ENCODE results near the gene RASAL2. TPM values are rescaled to one million over a fixed set of nuclear protein-coding genes. Genes with fewer than 3 reads are reported as not detected.

Gene RASAL2
- total and polyA plus RNA-seq, 5 experiments from 2014 or later = not detected

- Mint-ChIP-seq H3K36me3 (no peaks in the 10 kb centered on the region), H3K27ac (no peak overlapping the region), H3K4me1 (no peaks in the 10 kb centered on the region), H3K9me3 (peaks cover 0 to 2% (median 0%) of the 10 kb centered on the region in 9 donors), H3K27me3 (peaks cover 0 to 2% (median 2%) of the 10 kb centered on the region in 5 donors), H3K4me3 (no peak overlapping the region)
- DNase-seq = no peak
- ATAC-seq = no peak
- POLR2A ChIA-PET = no interaction called here
Measured at GRCh38 chr1:178160736-178161475, 67.0 kb downstream of the RASAL2 start.

DNA sequence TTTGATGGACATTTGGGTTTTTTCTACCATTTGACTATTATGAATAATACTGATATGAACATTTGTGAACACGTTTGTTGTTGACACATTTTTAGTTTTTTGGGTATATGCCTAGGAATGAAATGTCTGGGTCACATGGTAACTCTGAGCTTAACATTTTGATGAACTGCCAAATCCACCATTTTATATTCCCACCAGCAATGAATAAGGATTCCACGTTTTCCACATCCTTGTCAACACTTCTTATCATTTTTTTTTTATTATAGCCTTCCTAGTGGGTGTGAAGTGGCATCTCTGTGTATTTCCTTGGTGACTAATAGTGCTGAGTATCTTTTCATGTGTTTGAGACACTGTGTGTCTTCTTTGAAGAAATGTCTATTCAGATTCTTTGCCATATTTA, 67.6 kb downstream of the RASAL2 start:
- no peaks in the 10 kb centered on the region for H3K4me1 Mint-ChIP-seq
- no peak for DNase-seq
- POLR2A ChIA-PET = no interaction called here
- H3K27ac Mint-ChIP-seq = no peak overlapping the region
- H3K36me3 Mint-ChIP-seq = no peaks in the 10 kb centered on the region
- no peak overlapping the region for H3K4me3 Mint-ChIP-seq
- peaks cover 0 to 2% (median 0%) of the 10 kb centered on the region in 9 donors for H3K9me3 Mint-ChIP-seq
- peaks cover 0 to 2% (median 2%) of the 10 kb centered on the region in 5 donors for H3K27me3 Mint-ChIP-seq
- ATAC-seq = no peak

DNA sequence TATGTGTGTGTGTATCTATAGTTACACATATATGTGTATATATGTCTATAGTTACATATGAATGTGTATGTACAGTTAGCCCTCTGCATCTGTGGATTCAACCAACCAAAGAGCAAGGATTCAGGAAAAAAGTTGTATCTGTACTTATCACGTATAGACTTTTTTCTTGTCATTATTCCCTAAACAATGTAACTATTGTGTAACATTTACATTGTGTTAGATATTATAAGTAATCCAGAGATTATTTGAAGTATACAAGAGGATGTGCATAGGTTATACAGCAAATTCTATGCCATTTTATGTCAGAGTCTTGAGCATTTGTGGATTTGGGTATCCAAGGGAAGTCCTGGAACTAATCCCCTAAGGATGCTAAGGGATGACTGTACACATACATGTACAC, 71.3 kb downstream of the RASAL2 start:
- no peak for DNase-seq
- no peak for ATAC-seq
- H3K27ac Mint-ChIP-seq = no peak overlapping the region
- POLR2A ChIA-PET = no interaction called here
- no peaks in the 10 kb centered on the region for H3K4me1 Mint-ChIP-seq
- no peaks in the 10 kb centered on the region for H3K36me3 Mint-ChIP-seq
- H3K27me3 Mint-ChIP-seq = peaks cover 0 to 2% (median 0%) of the 10 kb centered on the region in 5 donors
- peaks cover 0 to 10% (median 0%) of the 10 kb centered on the region in 9 donors for H3K9me3 Mint-ChIP-seq
- no peak overlapping the region for H3K4me3 Mint-ChIP-seq

DNA sequence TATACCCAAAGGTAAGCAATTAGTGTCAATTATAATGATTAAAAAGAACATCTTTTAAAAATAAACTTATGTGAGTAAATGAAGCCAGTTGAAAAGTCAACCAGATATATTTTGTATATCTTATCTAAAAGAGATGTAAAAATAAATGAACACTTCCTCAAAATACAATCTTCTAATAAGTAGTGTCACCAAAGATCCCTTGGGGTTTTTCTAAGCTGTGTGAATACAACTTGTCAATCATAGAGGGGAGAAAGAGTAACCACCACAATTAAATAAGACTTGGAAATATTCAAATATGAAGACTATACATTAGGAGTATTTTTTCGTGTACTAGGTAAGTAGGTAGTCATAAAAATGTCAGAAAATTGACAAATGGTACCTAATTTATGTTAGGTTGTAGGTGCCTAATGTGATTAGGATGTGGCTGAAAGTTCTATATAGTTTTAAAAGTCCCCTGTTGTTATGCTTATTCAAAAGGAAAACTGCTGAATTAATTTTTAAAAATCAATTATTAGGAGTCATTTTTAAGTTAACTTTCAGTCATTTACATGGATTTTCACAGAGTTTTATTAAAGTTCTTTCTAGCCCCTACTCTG, 72.6 kb downstream of the RASAL2 start:
- Mint-ChIP-seq H3K27me3 (peaks cover 0 to 2% (median 0%) of the 10 kb centered on the region in 5 donors), H3K9me3 (peaks cover 0 to 10% (median 0%) of the 10 kb centered on the region in 9 donors), H3K4me3 (no peak overlapping the region), H3K27ac (no peak overlapping the region), H3K36me3 (no peaks in the 10 kb centered on the region), H3K4me1 (no peaks in the 10 kb centered on the region)
- POLR2A ChIA-PET = no interaction called here
- DNase-seq (no peak), ATAC-seq (no peak)

- ATAC-seq = no peak
- no peaks in the 10 kb centered on the region for H3K4me1 Mint-ChIP-seq
Measured at GRCh38 chr1:178168536-178168935, 74.6 kb downstream of the RASAL2 start.

DNA sequence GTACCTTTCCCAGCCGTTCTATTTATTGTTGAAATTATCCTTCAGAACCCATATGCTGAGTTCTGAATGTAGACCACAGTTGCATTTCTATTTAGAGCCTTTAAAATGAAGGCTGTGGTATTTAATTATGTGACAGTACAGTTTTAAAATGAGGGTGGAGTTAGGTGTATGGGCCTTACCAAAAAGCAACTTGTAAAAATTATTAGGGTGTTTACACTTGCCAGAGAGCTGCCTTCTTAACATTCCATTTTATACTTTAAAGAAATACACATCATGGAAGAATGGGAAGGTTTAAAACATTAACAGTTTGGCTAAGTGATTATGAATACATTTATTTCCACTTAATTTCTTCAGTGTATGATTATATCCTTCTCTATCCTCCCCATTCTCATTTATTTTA, 75.7 kb downstream of the RASAL2 start:
- H3K27me3 Mint-ChIP-seq = no peaks in the 10 kb centered on the region
- peaks cover 0 to 10% (median 0%) of the 10 kb centered on the region in 9 donors for H3K9me3 Mint-ChIP-seq
- ATAC-seq (no peak), DNase-seq (no peak)
- H3K27ac Mint-ChIP-seq = no peak overlapping the region
- H3K36me3 Mint-ChIP-seq = no peaks in the 10 kb centered on the region
- POLR2A ChIA-PET = no interaction called here
- no peak overlapping the region for H3K4me3 Mint-ChIP-seq
- H3K4me1 Mint-ChIP-seq = no peaks in the 10 kb centered on the region

More at GRCh38 chr1:178168536-178168935, 74.6 kb downstream of the RASAL2 start:
- Mint-ChIP-seq H3K4me3 (no peak overlapping the region), H3K27ac (no peak overlapping the region), H3K27me3 (peaks cover 0 to 2% (median 0%) of the 10 kb centered on the region in 5 donors), H3K36me3 (no peaks in the 10 kb centered on the region), H3K9me3 (peaks cover 0 to 10% (median 0%) of the 10 kb centered on the region in 9 donors)
- POLR2A ChIA-PET = no interaction called here
- no peak for DNase-seq

DNA sequence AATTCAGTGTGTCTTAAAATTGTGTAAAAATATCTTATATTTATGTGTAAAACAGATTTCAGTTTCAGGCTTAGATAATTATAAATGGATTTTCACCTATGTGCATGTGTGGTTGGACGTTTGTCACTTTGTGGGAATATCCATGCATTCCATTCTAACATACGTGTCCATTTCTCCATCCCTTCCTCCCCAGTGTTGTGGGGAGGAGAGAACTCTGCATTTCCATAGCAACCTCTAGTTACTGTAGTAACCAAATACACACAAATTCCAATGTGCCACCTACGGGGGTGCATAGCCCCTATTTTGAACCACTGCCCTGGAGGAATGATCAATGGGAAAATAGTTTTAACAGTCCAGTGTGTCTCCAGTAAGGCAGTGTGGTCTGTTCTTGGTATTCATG, 79.0 kb downstream of the RASAL2 start:
- H3K9me3 Mint-ChIP-seq = peaks cover 0 to 10% (median 0%) of the 10 kb centered on the region in 9 donors
- H3K27me3 Mint-ChIP-seq = peaks cover 0 to 5% (median 0%) of the 10 kb centered on the region in 5 donors
- POLR2A ChIA-PET = no interaction called here
- no peak overlapping the region for H3K4me3 Mint-ChIP-seq
- no peak for DNase-seq
- H3K4me1 Mint-ChIP-seq = no peaks in the 10 kb centered on the region
- no peaks in the 10 kb centered on the region for H3K36me3 Mint-ChIP-seq
- ATAC-seq = no peak
- no peak overlapping the region for H3K27ac Mint-ChIP-seq

GRCh38 chr1:178174539-178174938, 80.6 kb downstream of the RASAL2 start:
- no peak overlapping the region for H3K4me3 Mint-ChIP-seq
- ATAC-seq (no peak), DNase-seq (no peak)
- H3K4me1 Mint-ChIP-seq = no peaks in the 10 kb centered on the region
- POLR2A ChIA-PET = no interaction called here
- H3K27me3 Mint-ChIP-seq = peaks cover 0 to 5% (median 0%) of the 10 kb centered on the region in 5 donors
- no peaks in the 10 kb centered on the region for H3K36me3 Mint-ChIP-seq
- no peak overlapping the region for H3K27ac Mint-ChIP-seq
- peaks cover 0 to 8% (median 0%) of the 10 kb centered on the region in 9 donors for H3K9me3 Mint-ChIP-seq

DNA sequence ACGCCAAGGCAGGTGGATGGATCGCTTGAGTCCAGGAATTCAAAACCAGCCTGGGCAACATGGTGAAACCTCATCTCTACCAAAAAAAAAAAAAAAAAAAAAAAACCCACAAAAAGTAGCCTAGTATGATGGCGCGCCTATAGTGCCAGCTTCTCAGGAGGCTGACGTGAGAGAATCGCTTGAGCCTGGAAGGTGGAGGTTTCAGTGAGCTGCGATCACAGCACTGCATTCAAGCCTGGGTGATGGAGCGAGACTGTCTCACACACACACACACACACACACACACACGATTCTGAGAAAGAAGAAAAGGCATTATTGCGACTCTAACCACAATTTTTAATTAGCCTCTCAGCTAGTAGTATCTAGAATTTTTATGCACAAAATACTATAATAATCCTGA, 86.5 kb downstream of the RASAL2 start:
- Mint-ChIP-seq H3K4me1 (no peaks in the 10 kb centered on the region), H3K27me3 (peaks cover 0 to 5% (median 0%) of the 10 kb centered on the region in 5 donors), H3K4me3 (no peak overlapping the region), H3K36me3 (no peaks in the 10 kb centered on the region), H3K27ac (no peak overlapping the region), H3K9me3 (peaks cover 0 to 11% (median 1%) of the 10 kb centered on the region in 9 donors)
- POLR2A ChIA-PET = no interaction called here
- ATAC-seq (no peak), DNase-seq (no peak)

DNA sequence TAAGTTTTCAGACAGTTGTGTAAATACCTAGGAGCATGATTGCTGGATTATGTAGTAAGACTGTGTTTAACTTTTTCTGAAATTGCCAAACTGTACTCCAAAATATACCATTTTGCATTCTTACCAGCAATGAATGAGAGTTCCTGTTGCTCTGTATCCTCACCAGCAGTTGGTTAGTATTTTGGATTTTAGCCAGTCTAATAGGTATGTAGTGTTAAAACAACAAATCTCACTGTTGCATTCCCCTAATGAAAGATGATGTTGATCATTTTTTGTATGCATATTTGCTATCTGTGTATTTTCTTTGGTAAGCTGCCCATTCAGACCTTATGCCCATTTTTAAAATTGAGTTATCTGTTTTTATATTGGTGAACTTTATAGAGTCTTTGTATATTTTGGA, 89.9 kb downstream of the RASAL2 start:
- Mint-ChIP-seq H3K36me3 (peaks cover 0 to 7% (median 0%) of the 10 kb centered on the region in 3 donors), H3K27ac (no peak overlapping the region), H3K9me3 (peaks cover 0 to 21% (median 8%) of the 10 kb centered on the region in 9 donors), H3K4me1 (no peaks in the 10 kb centered on the region), H3K4me3 (no peak overlapping the region), H3K27me3 (peaks cover 0 to 5% (median 1%) of the 10 kb centered on the region in 5 donors)
- no peak for ATAC-seq
- no peak for DNase-seq
- POLR2A ChIA-PET = no interaction called here

DNA sequence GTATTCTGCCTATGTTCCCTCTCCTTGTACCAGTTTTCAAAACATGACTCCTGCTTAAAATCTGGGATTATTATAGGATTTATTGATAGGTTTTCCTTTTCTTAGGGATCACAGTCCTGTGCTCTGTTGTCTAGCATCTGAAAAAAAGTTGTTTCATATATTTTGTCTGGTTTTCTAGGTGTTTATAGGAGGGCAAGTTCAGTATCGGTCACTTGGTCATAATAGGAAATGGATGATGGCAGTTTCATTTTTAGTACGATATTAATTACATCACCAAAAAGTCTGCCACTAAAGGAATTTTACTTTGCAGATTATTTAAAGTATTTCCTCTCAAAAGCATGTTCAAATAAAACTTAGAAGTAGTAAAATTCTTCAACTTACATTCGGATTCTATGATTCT, 94.4 kb downstream of the RASAL2 start:
- Mint-ChIP-seq H3K36me3 (peaks cover 0 to 7% (median 0%) of the 10 kb centered on the region in 3 donors), H3K4me3 (no peak overlapping the region), H3K27me3 (peaks cover 0 to 6% (median 1%) of the 10 kb centered on the region in 5 donors), H3K4me1 (no peaks in the 10 kb centered on the region), H3K9me3 (peaks cover 0 to 21% (median 3%) of the 10 kb centered on the region in 9 donors), H3K27ac (no peak overlapping the region)
- DNase-seq (no peak), ATAC-seq (no peak)
- POLR2A ChIA-PET = no interaction called here

GRCh38 chr1:178189814-178190213, 95.9 kb downstream of the RASAL2 start:
- Mint-ChIP-seq H3K36me3 (peaks cover 0 to 7% (median 0%) of the 10 kb centered on the region in 3 donors), H3K4me3 (no peak overlapping the region), H3K4me1 (no peaks in the 10 kb centered on the region), H3K27ac (no peak overlapping the region), H3K9me3 (peaks cover 0 to 21% (median 3%) of the 10 kb centered on the region in 9 donors), H3K27me3 (peaks cover 0 to 9% (median 1%) of the 10 kb centered on the region in 5 donors)
- DNase-seq (no peak), ATAC-seq (no peak)
- POLR2A ChIA-PET = no interaction called here

DNA sequence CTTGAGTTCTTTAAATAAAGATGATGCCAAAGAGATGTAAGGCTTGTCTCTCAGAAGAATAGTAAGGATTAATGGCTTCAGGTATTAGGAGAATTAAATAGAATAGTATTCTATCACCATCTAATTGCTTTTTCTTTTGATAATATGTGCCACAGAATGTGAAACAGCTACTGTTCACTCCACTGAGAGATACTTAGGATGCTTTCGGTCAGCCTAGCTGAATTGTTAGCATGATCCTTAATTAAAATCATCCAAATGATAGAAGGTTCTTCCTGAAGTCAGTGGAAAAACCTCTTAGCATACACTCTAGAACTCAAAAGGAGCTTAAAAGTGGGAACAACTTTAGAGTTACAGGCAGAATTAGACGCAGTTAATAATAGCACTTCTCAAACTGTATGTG, 97.0 kb downstream of the RASAL2 start:
- H3K9me3 Mint-ChIP-seq = peaks cover 0 to 14% (median 2%) of the 10 kb centered on the region in 9 donors
- POLR2A ChIA-PET = no interaction called here
- H3K4me1 Mint-ChIP-seq = no peaks in the 10 kb centered on the region
- no peak overlapping the region for H3K27ac Mint-ChIP-seq
- ATAC-seq = no peak
- DNase-seq = no peak
- H3K27me3 Mint-ChIP-seq = peaks cover 0 to 9% (median 1%) of the 10 kb centered on the region in 5 donors
- peaks cover 0 to 7% (median 0%) of the 10 kb centered on the region in 3 donors for H3K36me3 Mint-ChIP-seq
- no peak overlapping the region for H3K4me3 Mint-ChIP-seq
